Activated CD4-positive, alpha-beta T cell treated with anti-CD3 and anti-CD28 coated beads for 1 hour (primary cell): ENCODE measurements around the gene PLEKHB1.
A peak's percentile ranks its signal among the peaks of the same experiment; 100 is the strongest.

Experiments
- DNase-seq: peaks from one replicate; pipeline ENCODE4 v3.0.0-alpha.2; 2020

The PLEKHB1 gene

GRCh38 chr11:73645972-73646631, at the start of gene PLEKHB1:
TSS of gene PLEKHB1 (plus strand) at chr11:73646581. CDS start at chr11:73646609, 28 bp downstream.
- DNase-seq = no peak

GRCh38 chr11:73597336-73597955, 48.9 kb upstream of the PLEKHB1 start:
- DNase-seq = no peak

GRCh38 chr11:73597956-73598718, 48.2 kb upstream of the PLEKHB1 start, which contains the start of gene FAM168A:
TSS of gene FAM168A (minus strand) at chr11:73598112. CDS start at chr11:73468474, 129,638 bp downstream.
- peak; percentile 90 for DNase-seq

- no peak for DNase-seq
Measured at GRCh38 chr11:73598719-73599379, 47.5 kb upstream of the PLEKHB1 start.

- DNase-seq = no peak
Measured at GRCh38 chr11:73612601-73613140, 33.7 kb upstream of the PLEKHB1 start.

- DNase-seq = no peak
Measured at GRCh38 chr11:73614591-73614990, 31.8 kb upstream of the PLEKHB1 start.

GRCh38 chr11:73622926-73623593, 23.3 kb upstream of the PLEKHB1 start:
- no peak for DNase-seq

- no peak for DNase-seq
Measured at GRCh38 chr11:73623686-73624085, 22.7 kb upstream of the PLEKHB1 start.

- peak; percentile 58 for DNase-seq
Measured at GRCh38 chr11:73625696-73626318, 20.6 kb upstream of the PLEKHB1 start.

- DNase-seq = no peak
Measured at GRCh38 chr11:73629907-73630306, 16.5 kb upstream of the PLEKHB1 start.

GRCh38 chr11:73632996-73633395, 13.4 kb upstream of the PLEKHB1 start:
- no peak for DNase-seq

GRCh38 chr11:73633999-73634398, 12.4 kb upstream of the PLEKHB1 start:
- no peak for DNase-seq

- DNase-seq = no peak
Measured at GRCh38 chr11:73635721-73636120, 10.7 kb upstream of the PLEKHB1 start.

- DNase-seq = no peak
Measured at GRCh38 chr11:73636249-73636648, 10.1 kb upstream of the PLEKHB1 start.

GRCh38 chr11:73637012-73637411, 9.4 kb upstream of the PLEKHB1 start:
- DNase-seq = no peak

- no peak for DNase-seq
Measured at GRCh38 chr11:73640592-73640991, 5.8 kb upstream of the PLEKHB1 start.

GRCh38 chr11:73641668-73642067, 4.7 kb upstream of the PLEKHB1 start:
- DNase-seq = no peak

GRCh38 chr11:73645121-73645969, 1.0 kb upstream of the PLEKHB1 start:
- DNase-seq = no peak

- DNase-seq = peak; percentile 87
Measured at GRCh38 chr11:73647459-73648100, 1.2 kb downstream of the PLEKHB1 start.

- DNase-seq = no peak
Measured at GRCh38 chr11:73648121-73648520, 1.7 kb downstream of the PLEKHB1 start.
